Activated B cell treated with CpG ODN at 0.5 μM for 24 hours (primary cell): ENCODE measurements around the gene GSTO2. TPM values are rescaled to one million over a fixed set of nuclear protein-coding genes. Genes with fewer than 3 reads are reported as not detected.

Experiments
- ATAC-seq: fragments of 200-7000 bp; cut with Tn5 transposase; one replicate; pipeline ENCODE4 v1.10.0; 2021; ENCODE audit warnings: low read depth, mild to moderate bottlenecking, moderate library complexity
- CTCF ChIA-PET: fragments of 350-600 bp; sonication (Branson Sonifier 250); formaldehyde crosslinking; loops from one replicate; lab custom pipeline; 2021; ENCODE audit warnings: antibody characterized with exemption; lab: Charles Lee
- POLR2A ChIA-PET: fragments of 350-600 bp; sonication (Branson Sonifier 250); formaldehyde crosslinking; loops from one replicate; lab custom pipeline; 2021; ENCODE audit warnings: antibody characterized with exemption; lab: Charles Lee
- DNase-seq: peaks from one replicate; pipeline ENCODE4 v3.0.0; 2022
- H3K27ac Mint-ChIP-seq: one replicate; pipeline ENCODE4 v1.8.0; 2020; ENCODE audit warnings: mixed read lengths
- H3K27me3 Mint-ChIP-seq: one replicate; pipeline ENCODE4 v1.8.0; 2021; ENCODE audit warnings: mixed read lengths
- H3K36me3 Mint-ChIP-seq: one replicate; pipeline ENCODE4 v1.8.0; 2021; ENCODE audit warnings: low read depth, mixed read lengths
- H3K4me1 Mint-ChIP-seq: one replicate; pipeline ENCODE4 v1.8.0; 2021; ENCODE audit warnings: mixed read lengths
- H3K4me3 Mint-ChIP-seq: one replicate; pipeline ENCODE4 v1.8.0; 2020; ENCODE audit warnings: mild to moderate bottlenecking, mixed read lengths
- H3K9me3 Mint-ChIP-seq: one replicate; pipeline ENCODE4 v1.8.0; 2020; ENCODE audit warnings: mixed read lengths
- intact Hi-C: fragments of 100-400 bp; cut with micrococcal nuclease; formaldehyde crosslinking; loops from one replicate; pipeline ENCODE4 v1.15.1; 2024
- total RNA-seq: library from RNA; stranded (reverse); gene quantifications from 2 replicates; pipeline ENCODE4 v1.2.3, GENCODE V29; 2022
- TF ChIP-seq, protein P1 (sequence below): fragments of 200-600 bp; IDR thresholded peaks from one replicate; pipeline ENCODE4 v1.8.0; 2022; ENCODE audit warnings: antibody characterized with exemption, mild to moderate bottlenecking

GSTO2 gene
- total RNA-seq, 1 donor from 2014 or later = 0.91 TPM

DNA sequence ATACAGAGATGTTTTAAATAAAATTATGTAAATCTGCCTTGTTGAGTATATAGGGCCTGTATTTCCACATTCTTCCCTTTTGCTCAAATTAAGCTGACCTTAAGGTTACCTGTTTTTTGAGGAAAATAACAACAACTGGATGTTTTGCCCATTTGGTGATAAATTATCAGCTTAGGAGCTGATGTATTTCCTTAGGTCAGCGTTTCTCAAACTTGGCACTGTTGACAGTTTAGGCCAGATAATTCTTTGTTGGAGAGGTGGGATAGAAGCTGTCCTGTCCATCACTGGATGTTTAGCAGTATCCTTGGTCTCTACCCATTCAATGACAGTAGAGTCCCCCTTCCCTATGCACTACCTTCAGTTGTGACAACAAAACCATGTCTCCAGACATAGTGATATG lies 7.2 kb downstream of the GSTO2 start:
- TF ChIP-seq, protein P1, sequence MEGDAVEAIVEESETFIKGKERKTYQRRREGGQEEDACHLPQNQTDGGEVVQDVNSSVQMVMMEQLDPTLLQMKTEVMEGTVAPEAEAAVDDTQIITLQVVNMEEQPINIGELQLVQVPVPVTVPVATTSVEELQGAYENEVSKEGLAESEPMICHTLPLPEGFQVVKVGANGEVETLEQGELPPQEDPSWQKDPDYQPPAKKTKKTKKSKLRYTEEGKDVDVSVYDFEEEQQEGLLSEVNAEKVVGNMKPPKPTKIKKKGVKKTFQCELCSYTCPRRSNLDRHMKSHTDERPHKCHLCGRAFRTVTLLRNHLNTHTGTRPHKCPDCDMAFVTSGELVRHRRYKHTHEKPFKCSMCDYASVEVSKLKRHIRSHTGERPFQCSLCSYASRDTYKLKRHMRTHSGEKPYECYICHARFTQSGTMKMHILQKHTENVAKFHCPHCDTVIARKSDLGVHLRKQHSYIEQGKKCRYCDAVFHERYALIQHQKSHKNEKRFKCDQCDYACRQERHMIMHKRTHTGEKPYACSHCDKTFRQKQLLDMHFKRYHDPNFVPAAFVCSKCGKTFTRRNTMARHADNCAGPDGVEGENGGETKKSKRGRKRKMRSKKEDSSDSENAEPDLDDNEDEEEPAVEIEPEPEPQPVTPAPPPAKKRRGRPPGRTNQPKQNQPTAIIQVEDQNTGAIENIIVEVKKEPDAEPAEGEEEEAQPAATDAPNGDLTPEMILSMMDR = no peak
- CTCF ChIA-PET = interaction anchor here (1.2 to 2.8 kb wide), 6 partner anchors 14 to 388 kb away, joined by 3 to 14 read pairs (median 4); partner anchors contain the start of genes CFAP58 and GSTO1
- H3K27me3 Mint-ChIP-seq = peaks cover 10% of the 10 kb centered on the region
- H3K4me3 Mint-ChIP-seq = no peak overlapping the region
- H3K36me3 Mint-ChIP-seq = no peaks in the 10 kb centered on the region
- H3K27ac Mint-ChIP-seq = no peak overlapping the region
- POLR2A ChIA-PET = no interaction called here
- H3K9me3 Mint-ChIP-seq = no peaks in the 10 kb centered on the region
- ATAC-seq (no peak), DNase-seq (no peak)
- peaks cover 6% of the 10 kb centered on the region for H3K4me1 Mint-ChIP-seq
- intact Hi-C loops = no loop called here

DNA sequence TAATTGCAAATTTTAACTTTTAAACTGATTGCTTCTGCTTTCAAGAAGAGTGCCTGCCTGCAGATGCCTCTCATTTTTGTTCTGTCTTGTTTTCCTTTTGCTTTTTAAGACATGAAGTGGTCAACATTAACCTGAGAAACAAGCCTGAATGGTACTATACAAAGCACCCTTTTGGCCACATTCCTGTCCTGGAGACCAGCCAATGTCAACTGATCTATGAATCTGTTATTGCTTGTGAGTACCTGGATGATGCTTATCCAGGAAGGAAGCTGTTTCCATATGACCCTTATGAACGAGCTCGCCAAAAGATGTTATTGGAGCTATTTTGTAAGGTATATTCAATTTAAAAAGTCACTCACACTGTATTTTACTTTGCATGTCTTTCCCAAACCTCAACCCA lies 8.8 kb downstream of the GSTO2 start:
- H3K27ac Mint-ChIP-seq = no peak overlapping the region
- intact Hi-C loops = no loop called here
- no peak for ATAC-seq
- H3K4me3 Mint-ChIP-seq = no peak overlapping the region
- CTCF ChIA-PET = interaction anchor here (1.1 kb wide), 1 partner anchor 73 kb away, joined by 3 read pairs; no protein-coding TSS in a partner anchor
- no peak for DNase-seq
- H3K36me3 Mint-ChIP-seq = no peaks in the 10 kb centered on the region
- peaks cover 14% of the 10 kb centered on the region for H3K27me3 Mint-ChIP-seq
- TF ChIP-seq, protein P1 = no peak
- POLR2A ChIA-PET = interaction anchor here (0.5 to 0.9 kb wide), 2 partner anchors 9 to 157 kb away, joined by 4 to 9 read pairs; partner anchors contain the start of gene GSTO2
- H3K4me1 Mint-ChIP-seq = peaks cover 6% of the 10 kb centered on the region
- H3K9me3 Mint-ChIP-seq = no peaks in the 10 kb centered on the region

DNA sequence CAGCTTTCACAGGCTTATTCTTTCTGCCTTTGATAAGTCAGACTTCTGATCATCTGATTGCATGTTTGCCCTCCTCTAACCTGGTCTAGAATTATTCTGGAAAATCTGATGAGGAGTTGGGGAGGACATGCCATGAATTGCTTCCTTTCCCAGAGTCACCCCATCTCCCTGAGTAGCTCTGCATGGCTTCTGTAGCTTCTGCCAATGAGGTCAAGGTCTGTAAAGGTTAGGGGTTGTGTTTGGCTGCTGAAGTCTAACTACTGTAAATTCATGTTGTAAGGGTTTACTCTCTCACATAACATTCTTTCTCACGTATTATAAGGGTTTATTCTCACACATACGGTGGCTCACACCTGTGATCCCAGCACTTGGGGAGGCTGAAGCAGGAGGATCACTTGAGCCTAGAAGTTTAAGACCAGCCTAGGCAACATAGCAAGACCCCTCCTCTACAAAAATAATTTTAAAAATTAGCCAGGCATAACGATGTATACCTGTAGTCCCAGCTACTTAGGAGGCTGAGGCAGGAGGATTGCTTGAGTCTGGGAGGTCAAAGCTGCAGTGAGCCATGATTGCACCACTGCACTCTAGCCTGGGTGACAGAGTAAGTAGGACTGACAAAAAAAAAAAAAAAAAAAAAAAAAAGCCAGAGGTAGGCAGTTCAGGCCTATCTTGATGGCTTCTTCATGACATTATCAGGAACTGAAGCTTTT lies 10.7 kb downstream of the GSTO2 start:
- H3K4me1 Mint-ChIP-seq = peaks cover 4% of the 10 kb centered on the region
- no peaks in the 10 kb centered on the region for H3K9me3 Mint-ChIP-seq
- H3K36me3 Mint-ChIP-seq = no peaks in the 10 kb centered on the region
- no peak overlapping the region for H3K27ac Mint-ChIP-seq
- ChIA-PET POLR2A (interaction anchor here (0.6 kb wide), 1 partner anchor 11 kb away, joined by 5 read pairs; no protein-coding TSS in a partner anchor), CTCF (interaction anchor here (0.9 to 2.7 kb wide), 2 partner anchors 12 to 73 kb away, joined by 3 to 14 read pairs; no protein-coding TSS in a partner anchor)
- ATAC-seq = no peak
- peaks cover 10% of the 10 kb centered on the region for H3K27me3 Mint-ChIP-seq
- intact Hi-C loops = no loop called here
- no peak overlapping the region for H3K4me3 Mint-ChIP-seq
- DNase-seq = no peak
- TF ChIP-seq, protein P1 = no peak

DNA sequence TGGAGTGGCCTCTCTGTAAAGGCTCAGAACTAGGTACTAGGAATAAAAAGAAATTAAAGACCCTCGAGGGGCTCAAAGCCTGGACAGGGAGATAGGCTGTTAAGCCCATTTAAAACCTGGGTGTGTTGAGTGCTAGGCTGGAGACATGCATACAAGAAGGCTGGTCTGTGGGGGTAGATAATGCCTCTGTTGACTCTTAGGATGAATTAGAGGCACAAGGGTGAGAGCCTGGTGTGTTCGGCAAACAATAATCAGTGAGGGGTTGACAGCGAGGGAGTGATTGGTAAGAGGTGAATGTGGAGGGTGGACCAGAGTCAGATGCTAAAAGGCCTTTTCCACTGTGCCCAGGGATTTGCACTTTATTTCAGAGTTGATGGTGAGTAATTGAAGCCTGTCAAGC lies 12.7 kb downstream of the GSTO2 start:
- DNase-seq (no peak), ATAC-seq (no peak)
- Mint-ChIP-seq H3K9me3 (no peaks in the 10 kb centered on the region), H3K4me1 (no peaks in the 10 kb centered on the region), H3K4me3 (no peak overlapping the region), H3K27me3 (peaks cover 10% of the 10 kb centered on the region), H3K36me3 (no peaks in the 10 kb centered on the region), H3K27ac (no peak overlapping the region)
- TF ChIP-seq, protein P1 = no peak
- ChIA-PET CTCF (interaction anchor here (1.2 to 2.3 kb wide), 4 partner anchors 8 to 68 kb away, joined by 3 to 10 read pairs (median 4); no protein-coding TSS in a partner anchor), POLR2A (no interaction called here)
- intact Hi-C loops = no loop called here

DNA sequence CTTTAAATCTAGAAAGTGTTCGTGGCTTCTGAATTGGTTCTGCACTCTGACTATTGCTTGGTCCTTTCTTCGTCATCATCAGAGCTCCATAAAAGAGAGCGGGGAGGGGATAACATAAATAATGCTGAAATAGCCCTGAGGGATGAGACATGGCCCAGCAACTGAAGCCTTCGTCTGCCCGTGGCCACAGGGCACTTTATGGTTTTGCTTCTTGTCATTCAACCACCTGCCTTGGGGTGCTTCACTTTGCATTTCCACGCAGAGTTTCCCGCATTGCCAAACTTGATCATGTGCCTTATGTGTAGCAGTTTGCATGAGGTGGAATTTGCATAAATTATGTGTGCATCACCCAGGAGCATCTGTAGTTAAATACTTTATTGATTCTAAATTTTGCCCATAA lies 15.9 kb downstream of the GSTO2 start:
- Mint-ChIP-seq H3K27me3 (peaks cover 15% of the 10 kb centered on the region), H3K9me3 (no peaks in the 10 kb centered on the region), H3K4me3 (no peak overlapping the region), H3K36me3 (no peaks in the 10 kb centered on the region), H3K27ac (no peak overlapping the region), H3K4me1 (no peaks in the 10 kb centered on the region)
- TF ChIP-seq, protein P1 = no peak
- DNase-seq = no peak
- ATAC-seq = peak; percentile 18
- ChIA-PET CTCF (no interaction called here), POLR2A (no interaction called here)
- intact Hi-C loops = no loop called here
